GM10248 (cell line): ENCODE results near the gene RAB6D.
A peak's percentile ranks its signal among the peaks of the same experiment; 100 is the strongest.
"Not testable (repeated sequence)": the region's sequence is repeated elsewhere in the genome, so short reads cannot be mapped to it uniquely, and the experiment has no call there.

Experiments
- CTCF ChIA-PET: fragments of 300-600 bp; sonication (Branson Sonifier 250); formaldehyde crosslinking; extraction: SDS; loops from one replicate; lab custom pipeline; 2021; ENCODE audit warnings: antibody characterized with exemption; lab: Yijun Ruan, JAX
- POLR2A ChIA-PET: fragments of 350-650 bp; sonication (Branson Sonifier 250); formaldehyde crosslinking; extraction: SDS; loops from one replicate; lab custom pipeline; 2020; ENCODE audit warnings: antibody characterized with exemption; lab: Yijun Ruan, JAX
- DNase-seq: peaks from one replicate; pipeline ENCODE4 v3.0.0; 2012; ENCODE audit errors: extremely low spot score
- TF ChIP-seq, protein P1 (sequence below): IDR thresholded peaks from 2 replicates; pipeline ENCODE4 v1.5.1; 2012; ENCODE audit warnings: mild to moderate bottlenecking, low read depth; ENCODE audit errors: extremely low read depth, missing control alignments, control extremely low read depth

Gene RAB6D

DNA sequence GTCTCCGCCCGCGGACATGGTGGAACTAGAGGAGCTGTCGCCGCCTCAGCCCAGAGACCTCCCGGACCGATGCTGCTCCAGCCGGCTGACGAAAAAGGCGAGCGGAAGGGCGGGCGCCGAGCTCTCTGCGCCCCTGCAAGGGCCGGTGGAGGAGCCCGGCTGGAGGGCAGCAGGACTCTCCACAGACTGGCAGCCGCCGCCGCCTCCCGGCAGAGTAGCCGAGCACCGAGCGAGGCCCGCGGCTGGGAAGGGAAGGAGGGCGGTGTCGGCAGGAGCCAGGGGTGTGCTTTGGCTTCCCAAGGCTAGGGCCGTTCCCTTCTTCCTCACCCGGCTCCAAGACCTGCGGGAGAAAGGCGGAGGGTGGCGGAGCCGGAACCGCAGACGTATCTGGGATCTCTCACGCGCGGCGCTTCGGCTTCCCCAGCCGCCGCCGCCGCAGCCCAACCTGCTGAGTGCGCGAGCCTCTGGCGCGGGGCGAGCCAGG lies at the start of gene RAB6D:
RAB6D (minus strand) TSS at position 466 of the 484 bp plus-strand sequence; CDS start at position 18, 448 bp downstream.
- POLR2A ChIA-PET, CTCF ChIA-PET, DNase-seq: not testable (repeated sequence)

DNA sequence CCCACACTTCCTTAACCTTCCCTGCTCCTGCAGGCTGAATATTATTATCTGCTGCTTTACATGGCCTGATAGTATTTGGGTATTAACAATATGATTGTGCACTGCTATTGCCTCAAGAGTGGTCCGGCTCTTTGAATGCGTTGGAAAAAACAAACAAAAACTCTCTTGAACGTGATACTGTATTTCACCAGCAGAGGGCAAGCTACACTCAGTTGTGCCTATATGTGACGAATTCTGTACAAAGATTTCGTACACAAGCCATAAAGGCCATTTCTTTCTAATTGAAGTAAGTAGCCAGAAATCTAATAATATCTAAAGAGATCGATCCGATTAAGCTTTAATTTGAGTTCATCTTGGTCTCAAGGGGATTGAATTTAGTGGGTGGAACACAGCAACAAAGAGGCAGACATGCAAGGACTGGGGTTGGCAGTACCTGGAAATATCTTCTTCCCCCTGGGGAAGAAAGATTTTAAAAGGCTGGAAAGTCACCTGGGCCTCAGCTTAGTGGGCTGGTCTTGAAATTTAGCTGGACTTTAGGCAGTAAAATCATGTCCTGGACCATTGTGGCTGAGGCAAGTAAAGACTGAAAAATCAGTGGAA lies 49.3 kb upstream of the RAB6D start:
- CTCF ChIA-PET: interaction anchor here (0.7 to 6.0 kb wide), 29 partner anchors 8 to 388 kb away, joined by 3 to 80 read pairs (median 4); partner anchors contain the start of gene MZT2A
- POLR2A ChIA-PET: no interaction called here
- TF ChIP-seq, protein P1, sequence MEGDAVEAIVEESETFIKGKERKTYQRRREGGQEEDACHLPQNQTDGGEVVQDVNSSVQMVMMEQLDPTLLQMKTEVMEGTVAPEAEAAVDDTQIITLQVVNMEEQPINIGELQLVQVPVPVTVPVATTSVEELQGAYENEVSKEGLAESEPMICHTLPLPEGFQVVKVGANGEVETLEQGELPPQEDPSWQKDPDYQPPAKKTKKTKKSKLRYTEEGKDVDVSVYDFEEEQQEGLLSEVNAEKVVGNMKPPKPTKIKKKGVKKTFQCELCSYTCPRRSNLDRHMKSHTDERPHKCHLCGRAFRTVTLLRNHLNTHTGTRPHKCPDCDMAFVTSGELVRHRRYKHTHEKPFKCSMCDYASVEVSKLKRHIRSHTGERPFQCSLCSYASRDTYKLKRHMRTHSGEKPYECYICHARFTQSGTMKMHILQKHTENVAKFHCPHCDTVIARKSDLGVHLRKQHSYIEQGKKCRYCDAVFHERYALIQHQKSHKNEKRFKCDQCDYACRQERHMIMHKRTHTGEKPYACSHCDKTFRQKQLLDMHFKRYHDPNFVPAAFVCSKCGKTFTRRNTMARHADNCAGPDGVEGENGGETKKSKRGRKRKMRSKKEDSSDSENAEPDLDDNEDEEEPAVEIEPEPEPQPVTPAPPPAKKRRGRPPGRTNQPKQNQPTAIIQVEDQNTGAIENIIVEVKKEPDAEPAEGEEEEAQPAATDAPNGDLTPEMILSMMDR: peak; percentile 75
- peak; percentile 48 for DNase-seq

DNA sequence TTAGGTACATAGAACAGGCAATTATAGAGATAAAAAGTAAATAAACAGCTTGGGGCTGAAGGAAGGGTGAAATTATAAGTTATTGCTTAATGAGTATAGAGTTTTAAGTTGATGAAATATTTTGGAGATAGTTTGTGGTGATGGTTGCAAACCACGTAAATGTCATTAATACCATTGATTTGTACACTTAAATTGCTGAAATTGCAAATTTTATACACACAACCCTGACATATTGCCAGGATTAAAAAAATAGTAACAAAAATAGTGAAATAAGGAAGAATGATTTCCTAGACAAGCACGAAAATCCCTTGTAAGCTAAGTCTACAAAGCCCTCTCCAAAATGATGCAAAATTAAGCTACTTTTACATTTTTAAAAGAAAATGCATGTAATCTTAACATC lies 46.2 kb upstream of the RAB6D start:
- CTCF ChIA-PET: interaction anchor here (2.0 to 6.0 kb wide), 2 partner anchors 262 to 392 kb away, joined by 4 to 80 read pairs; no protein-coding TSS in a partner anchor
- POLR2A ChIA-PET: no interaction called here
- DNase-seq: no peak
- TF ChIP-seq, protein P1: no peak

DNA sequence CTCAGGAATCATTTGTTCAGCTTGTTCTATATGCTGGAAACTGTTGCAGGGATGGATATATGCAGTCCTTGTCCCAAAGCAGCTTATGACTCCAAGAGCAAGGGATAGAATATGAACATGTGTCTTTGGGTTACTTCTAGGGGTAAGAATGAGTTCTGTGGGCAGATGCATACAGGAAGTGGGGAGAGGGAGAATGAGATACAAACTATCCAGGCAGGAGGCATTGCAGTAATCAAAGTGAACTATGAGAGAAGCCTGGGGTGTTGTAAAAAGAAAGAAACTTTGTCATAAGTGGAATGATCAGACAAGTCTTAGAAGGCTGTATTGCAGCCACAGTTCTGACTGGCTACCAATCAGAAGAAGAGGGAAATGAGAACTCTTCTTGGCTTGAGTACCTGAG lies 44.8 kb upstream of the RAB6D start:
- ChIA-PET CTCF (interaction anchor here (0.7 to 6.0 kb wide), 4 partner anchors 9 to 393 kb away, joined by 3 to 80 read pairs (median 4); no protein-coding TSS in a partner anchor), POLR2A (no interaction called here)
- DNase-seq: no peak
- TF ChIP-seq, protein P1: no peak

DNA sequence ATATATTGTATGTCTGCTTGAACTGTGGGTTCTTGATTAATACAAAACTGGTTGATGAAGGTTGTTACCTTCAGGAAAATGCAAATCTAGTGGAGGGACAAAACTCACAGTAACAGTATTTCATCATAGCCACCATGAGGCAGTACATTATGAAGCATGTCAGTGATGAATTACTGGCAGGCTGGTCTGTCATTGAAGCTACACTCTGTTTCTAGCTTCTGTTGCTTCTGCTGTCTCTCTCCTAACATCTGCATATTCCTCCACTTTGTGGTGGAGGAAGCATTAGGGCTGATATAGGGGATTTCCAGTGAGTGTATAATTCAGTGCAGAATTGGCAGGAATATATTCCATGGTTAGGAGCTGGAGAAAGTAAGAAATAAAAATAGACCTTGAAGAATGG lies 44.2 kb upstream of the RAB6D start:
- TF ChIP-seq, protein P1: no peak
- ChIA-PET CTCF (interaction anchor here (0.7 to 1.2 kb wide), 3 partner anchors 9 to 394 kb away, joined by 3 to 5 read pairs (median 3); no protein-coding TSS in a partner anchor), POLR2A (no interaction called here)
- no peak for DNase-seq

DNA sequence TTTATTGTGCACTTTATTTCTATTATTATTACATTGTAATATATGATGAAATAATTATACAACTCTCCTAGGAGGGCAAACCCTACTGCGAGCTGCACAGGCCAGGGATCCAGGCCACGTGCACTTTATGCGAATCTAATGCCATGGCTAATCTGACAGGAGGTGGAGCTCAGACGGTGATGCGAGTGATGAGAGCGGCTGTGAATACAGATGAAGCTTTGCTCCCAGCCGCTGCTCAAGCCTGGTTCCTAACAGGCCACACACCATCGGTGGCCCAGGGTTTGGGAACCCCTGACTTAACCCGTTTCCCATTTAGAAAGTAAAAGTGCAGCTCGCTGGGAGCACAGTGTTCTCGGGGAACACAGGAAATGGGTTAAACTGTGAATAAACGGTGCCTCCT lies 40.8 kb upstream of the RAB6D start:
- POLR2A ChIA-PET: no interaction called here
- no peak for DNase-seq
- CTCF ChIA-PET: interaction anchor here (1.0 to 1.4 kb wide), 3 partner anchors 9 to 397 kb away, joined by 3 to 9 read pairs (median 3); no protein-coding TSS in a partner anchor
- TF ChIP-seq, protein P1: no peak
